Astrocyte (in vitro differentiated cells and primary cell): ENCODE measurements around the gene GREB1.

Experiments
- EZH2 ChIP-seq: IDR thresholded peaks from 2 replicates; pipeline ENCODE4 v1.6.1; 2012; ENCODE audit warnings: mild to moderate bottlenecking, low read length, inconsistent platforms; ENCODE audit not compliant: insufficient read depth
- TF ChIP-seq, protein P1 (sequence below): IDR thresholded peaks from 2 replicates; pipeline ENCODE4 v1.5.1; 2011; ENCODE audit warnings: low read depth, mild to moderate bottlenecking, inconsistent platforms, low read length, moderate library complexity; ENCODE audit not compliant: insufficient read depth

- TF ChIP-seq, protein P1, sequence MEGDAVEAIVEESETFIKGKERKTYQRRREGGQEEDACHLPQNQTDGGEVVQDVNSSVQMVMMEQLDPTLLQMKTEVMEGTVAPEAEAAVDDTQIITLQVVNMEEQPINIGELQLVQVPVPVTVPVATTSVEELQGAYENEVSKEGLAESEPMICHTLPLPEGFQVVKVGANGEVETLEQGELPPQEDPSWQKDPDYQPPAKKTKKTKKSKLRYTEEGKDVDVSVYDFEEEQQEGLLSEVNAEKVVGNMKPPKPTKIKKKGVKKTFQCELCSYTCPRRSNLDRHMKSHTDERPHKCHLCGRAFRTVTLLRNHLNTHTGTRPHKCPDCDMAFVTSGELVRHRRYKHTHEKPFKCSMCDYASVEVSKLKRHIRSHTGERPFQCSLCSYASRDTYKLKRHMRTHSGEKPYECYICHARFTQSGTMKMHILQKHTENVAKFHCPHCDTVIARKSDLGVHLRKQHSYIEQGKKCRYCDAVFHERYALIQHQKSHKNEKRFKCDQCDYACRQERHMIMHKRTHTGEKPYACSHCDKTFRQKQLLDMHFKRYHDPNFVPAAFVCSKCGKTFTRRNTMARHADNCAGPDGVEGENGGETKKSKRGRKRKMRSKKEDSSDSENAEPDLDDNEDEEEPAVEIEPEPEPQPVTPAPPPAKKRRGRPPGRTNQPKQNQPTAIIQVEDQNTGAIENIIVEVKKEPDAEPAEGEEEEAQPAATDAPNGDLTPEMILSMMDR, result no peak
- TF ChIP-seq EZH2, result no peak
Measured at GRCh38 chr2:11596801-11597200, 63.0 kb downstream of the GREB1 start.
